Measurements from ENCODE around the gene KRT8. TPM values are rescaled to one million over a fixed set of nuclear protein-coding genes. Genes with fewer than 3 reads are reported as not detected.

Gene KRT8
- total and polyA plus RNA-seq, 4 donors = 150 to 639 (median 482) TPM

DNA sequence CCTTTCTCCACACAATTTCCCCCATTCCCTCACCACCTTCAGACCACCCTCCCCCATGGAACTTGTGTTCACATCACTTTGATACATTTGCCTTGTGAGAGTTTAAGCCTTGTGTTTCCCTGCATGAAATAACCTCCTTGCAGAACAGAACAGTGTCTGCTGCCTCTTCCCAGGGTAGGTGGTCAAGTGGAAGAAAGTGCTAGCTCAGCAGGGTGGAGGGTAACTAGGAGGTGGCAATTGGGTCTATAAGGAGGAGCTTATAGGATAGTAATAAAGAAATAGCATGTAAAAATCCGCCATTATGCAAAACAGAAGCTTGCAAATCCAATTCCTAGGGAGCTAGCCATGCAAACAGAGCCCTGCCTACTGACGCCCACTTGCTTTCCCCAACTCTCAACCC, 13.9 kb upstream of the KRT8 start:
- Histone ChIP-seq H3K9ac (ENCODE audit: insufficient read depth in 1 of 2, low read length in 2 of 2) (no peak overlapping the region), H3K27ac (ENCODE audit: low read depth in 1 of 2, low read length in 1 of 2) (no peak overlapping the region), H3K36me3 (ENCODE audit: control insufficient read depth in 4 of 4, insufficient read depth in 4 of 4, low read length in 4 of 4) (no peaks in the 10 kb centered on the region), H3K9me3 (ENCODE audit: control insufficient read depth in 4 of 4, insufficient read depth in 3 of 4, low read length in 3 of 4) (no peaks in the 10 kb centered on the region), H3K4me1 (ENCODE audit: control insufficient read depth in 5 of 5, insufficient read depth in 5 of 5, low read length in 5 of 5) (no peaks in the 10 kb centered on the region), H3K4me3 (no peak overlapping the region), H3K27me3 (ENCODE audit: control insufficient read depth in 3 of 3, insufficient read depth in 3 of 3, low read length in 2 of 3) (no peaks in the 10 kb centered on the region)
- DNase-seq (no peak), ATAC-seq (ENCODE audit: insufficient read depth, low FRiP score) (no peak)
- TF ChIP-seq, protein P1, sequence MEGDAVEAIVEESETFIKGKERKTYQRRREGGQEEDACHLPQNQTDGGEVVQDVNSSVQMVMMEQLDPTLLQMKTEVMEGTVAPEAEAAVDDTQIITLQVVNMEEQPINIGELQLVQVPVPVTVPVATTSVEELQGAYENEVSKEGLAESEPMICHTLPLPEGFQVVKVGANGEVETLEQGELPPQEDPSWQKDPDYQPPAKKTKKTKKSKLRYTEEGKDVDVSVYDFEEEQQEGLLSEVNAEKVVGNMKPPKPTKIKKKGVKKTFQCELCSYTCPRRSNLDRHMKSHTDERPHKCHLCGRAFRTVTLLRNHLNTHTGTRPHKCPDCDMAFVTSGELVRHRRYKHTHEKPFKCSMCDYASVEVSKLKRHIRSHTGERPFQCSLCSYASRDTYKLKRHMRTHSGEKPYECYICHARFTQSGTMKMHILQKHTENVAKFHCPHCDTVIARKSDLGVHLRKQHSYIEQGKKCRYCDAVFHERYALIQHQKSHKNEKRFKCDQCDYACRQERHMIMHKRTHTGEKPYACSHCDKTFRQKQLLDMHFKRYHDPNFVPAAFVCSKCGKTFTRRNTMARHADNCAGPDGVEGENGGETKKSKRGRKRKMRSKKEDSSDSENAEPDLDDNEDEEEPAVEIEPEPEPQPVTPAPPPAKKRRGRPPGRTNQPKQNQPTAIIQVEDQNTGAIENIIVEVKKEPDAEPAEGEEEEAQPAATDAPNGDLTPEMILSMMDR (IDR thresholded peaks at IDR 0.05; ENCODE audit: control extremely low read depth, extremely low read depth) = no peak
- WGBS, 2 donors = 94% methylated on average over 2 of the region's 2 CpGs

DNA sequence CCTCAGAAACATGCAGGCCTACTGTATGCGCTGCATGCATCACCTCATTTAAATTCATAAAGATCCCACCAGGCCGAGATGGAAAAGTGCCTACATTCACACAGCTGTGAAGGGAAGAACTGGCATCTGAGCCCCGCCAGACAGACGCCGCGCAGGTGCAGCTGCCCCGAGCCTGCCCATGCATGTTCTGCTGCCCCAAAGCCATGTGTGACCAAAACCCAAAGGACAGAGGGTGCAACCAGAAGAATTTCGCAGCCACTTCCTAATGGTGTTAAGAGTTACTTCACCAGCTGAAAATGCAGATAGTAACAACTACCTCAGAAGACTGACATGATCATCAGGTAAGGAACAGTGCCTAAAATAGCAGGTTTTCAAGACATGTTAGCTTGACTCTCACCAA, 13.5 kb upstream of the KRT8 start:
- Histone ChIP-seq H3K4me3 (no peak overlapping the region), H3K27ac (ENCODE audit: low read depth in 1 of 2, low read length in 1 of 2) (no peak overlapping the region), H3K4me1 (ENCODE audit: control insufficient read depth in 5 of 5, insufficient read depth in 5 of 5, low read length in 5 of 5) (peaks cover 0 to 4% (median 0%) of the 10 kb centered on the region in 5 donors), H3K36me3 (ENCODE audit: control insufficient read depth in 4 of 4, insufficient read depth in 4 of 4, low read length in 4 of 4) (no peaks in the 10 kb centered on the region), H3K9me3 (ENCODE audit: control insufficient read depth in 4 of 4, insufficient read depth in 3 of 4, low read length in 3 of 4) (no peaks in the 10 kb centered on the region), H3K9ac (ENCODE audit: insufficient read depth in 1 of 2, low read length in 2 of 2) (no peak overlapping the region), H3K27me3 (ENCODE audit: control insufficient read depth in 3 of 3, insufficient read depth in 3 of 3, low read length in 2 of 3) (no peaks in the 10 kb centered on the region)
- no peak for DNase-seq
- 90 to 93% methylated on average over 8 of the region's 8 CpGs for WGBS, 2 donors
- TF ChIP-seq, protein P1 (IDR thresholded peaks at IDR 0.05; ENCODE audit: control extremely low read depth, extremely low read depth) = no peak
- no peak for ATAC-seq (ENCODE audit: insufficient read depth, low FRiP score)

DNA sequence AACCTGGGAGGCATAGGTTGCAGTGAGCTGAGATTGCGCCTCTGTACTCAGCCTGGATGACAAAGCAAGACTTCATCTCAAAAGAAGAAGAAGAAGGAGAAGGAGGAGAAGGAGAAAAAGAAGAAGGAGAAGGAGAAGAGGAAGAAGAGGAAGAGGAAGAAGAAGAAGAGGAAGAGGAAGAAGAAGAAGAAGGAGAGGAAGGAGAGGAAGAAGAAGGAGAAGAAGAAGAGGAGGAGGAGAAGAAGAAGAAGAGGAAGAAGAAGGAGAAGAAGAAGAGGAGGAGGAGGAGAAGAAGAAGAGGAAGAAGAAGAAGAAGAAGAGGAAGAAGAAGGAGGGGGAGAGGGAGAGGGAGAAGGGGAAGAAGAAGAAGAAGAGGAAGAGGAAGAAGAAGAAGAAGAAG, 12.9 kb upstream of the KRT8 start:
- TF ChIP-seq, protein P1 (IDR thresholded peaks at IDR 0.05; ENCODE audit: control extremely low read depth, extremely low read depth) = no peak
- 98 to 100% methylated on average over 1 of the region's 1 CpG for WGBS, 2 donors
- ATAC-seq (ENCODE audit: insufficient read depth, low FRiP score) = no peak

DNA sequence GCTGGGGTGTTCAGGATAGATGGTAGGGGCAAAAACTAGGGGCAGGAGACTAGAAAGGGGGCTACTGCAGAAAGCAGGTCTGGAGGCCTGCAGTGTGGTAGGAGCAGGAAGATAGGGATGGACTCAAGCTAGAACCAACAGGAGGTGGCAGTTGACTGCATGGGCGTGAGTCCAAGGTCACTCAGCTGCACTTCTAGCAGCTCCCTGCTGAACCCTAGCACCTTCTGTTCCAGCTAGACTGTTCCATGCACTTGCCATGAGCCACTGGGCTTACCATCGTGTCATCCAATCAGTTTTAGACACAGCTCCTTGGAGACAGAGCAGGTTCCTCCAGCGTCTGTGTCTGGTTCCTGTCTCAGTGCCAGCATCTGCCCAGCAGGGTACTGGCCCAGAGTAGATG, 11.3 kb upstream of the KRT8 start:
- DNase-seq (no peak), ATAC-seq (ENCODE audit: insufficient read depth, low FRiP score) (no peak)
- TF ChIP-seq, protein P1 (IDR thresholded peaks at IDR 0.05; ENCODE audit: control extremely low read depth, extremely low read depth) = no peak
- H3K27me3 ChIP-seq (ENCODE audit: control insufficient read depth in 3 of 3, insufficient read depth in 3 of 3, low read length in 2 of 3) = no peaks in the 10 kb centered on the region
- H3K4me3 ChIP-seq = no peak overlapping the region
- no peaks in the 10 kb centered on the region for H3K36me3 ChIP-seq (ENCODE audit: control insufficient read depth in 4 of 4, insufficient read depth in 4 of 4, low read length in 4 of 4)
- no peaks in the 10 kb centered on the region for H3K9me3 ChIP-seq (ENCODE audit: control insufficient read depth in 4 of 4, insufficient read depth in 3 of 4, low read length in 3 of 4)
- no peak overlapping the region for H3K27ac ChIP-seq (ENCODE audit: low read depth in 1 of 2, low read length in 1 of 2)
- peaks cover 0 to 6% (median 0%) of the 10 kb centered on the region in 5 donors for H3K4me1 ChIP-seq (ENCODE audit: control insufficient read depth in 5 of 5, insufficient read depth in 5 of 5, low read length in 5 of 5)
- H3K9ac ChIP-seq (ENCODE audit: insufficient read depth in 1 of 2, low read length in 2 of 2) = no peak overlapping the region
- whole genome bisulfite sequencing, 2 donors = 81 to 84% methylated on average over 3 of the region's 3 CpGs

More for the DNA sequence above, 12.9 kb upstream of the KRT8 start:
- H3K9ac ChIP-seq (ENCODE audit: insufficient read depth in 1 of 2, low read length in 2 of 2) = no peak overlapping the region
- DNase-seq = no peak
- no peak overlapping the region for H3K4me3 ChIP-seq
- H3K4me1 ChIP-seq (ENCODE audit: control insufficient read depth in 5 of 5, insufficient read depth in 5 of 5, low read length in 5 of 5) = peaks cover 0 to 6% (median 0%) of the 10 kb centered on the region in 5 donors
- H3K27me3 ChIP-seq (ENCODE audit: control insufficient read depth in 3 of 3, insufficient read depth in 3 of 3, low read length in 2 of 3) = no peaks in the 10 kb centered on the region
- H3K36me3 ChIP-seq (ENCODE audit: control insufficient read depth in 4 of 4, insufficient read depth in 4 of 4, low read length in 4 of 4) = no peaks in the 10 kb centered on the region
- H3K27ac ChIP-seq (ENCODE audit: low read depth in 1 of 2, low read length in 1 of 2) = no peak overlapping the region
- H3K9me3 ChIP-seq (ENCODE audit: control insufficient read depth in 4 of 4, insufficient read depth in 3 of 4, low read length in 3 of 4) = no peaks in the 10 kb centered on the region

Data from lung (tissue), 12 donors.